ENCODE measurements around the gene VPS13C.

VPS13C gene, protein sequence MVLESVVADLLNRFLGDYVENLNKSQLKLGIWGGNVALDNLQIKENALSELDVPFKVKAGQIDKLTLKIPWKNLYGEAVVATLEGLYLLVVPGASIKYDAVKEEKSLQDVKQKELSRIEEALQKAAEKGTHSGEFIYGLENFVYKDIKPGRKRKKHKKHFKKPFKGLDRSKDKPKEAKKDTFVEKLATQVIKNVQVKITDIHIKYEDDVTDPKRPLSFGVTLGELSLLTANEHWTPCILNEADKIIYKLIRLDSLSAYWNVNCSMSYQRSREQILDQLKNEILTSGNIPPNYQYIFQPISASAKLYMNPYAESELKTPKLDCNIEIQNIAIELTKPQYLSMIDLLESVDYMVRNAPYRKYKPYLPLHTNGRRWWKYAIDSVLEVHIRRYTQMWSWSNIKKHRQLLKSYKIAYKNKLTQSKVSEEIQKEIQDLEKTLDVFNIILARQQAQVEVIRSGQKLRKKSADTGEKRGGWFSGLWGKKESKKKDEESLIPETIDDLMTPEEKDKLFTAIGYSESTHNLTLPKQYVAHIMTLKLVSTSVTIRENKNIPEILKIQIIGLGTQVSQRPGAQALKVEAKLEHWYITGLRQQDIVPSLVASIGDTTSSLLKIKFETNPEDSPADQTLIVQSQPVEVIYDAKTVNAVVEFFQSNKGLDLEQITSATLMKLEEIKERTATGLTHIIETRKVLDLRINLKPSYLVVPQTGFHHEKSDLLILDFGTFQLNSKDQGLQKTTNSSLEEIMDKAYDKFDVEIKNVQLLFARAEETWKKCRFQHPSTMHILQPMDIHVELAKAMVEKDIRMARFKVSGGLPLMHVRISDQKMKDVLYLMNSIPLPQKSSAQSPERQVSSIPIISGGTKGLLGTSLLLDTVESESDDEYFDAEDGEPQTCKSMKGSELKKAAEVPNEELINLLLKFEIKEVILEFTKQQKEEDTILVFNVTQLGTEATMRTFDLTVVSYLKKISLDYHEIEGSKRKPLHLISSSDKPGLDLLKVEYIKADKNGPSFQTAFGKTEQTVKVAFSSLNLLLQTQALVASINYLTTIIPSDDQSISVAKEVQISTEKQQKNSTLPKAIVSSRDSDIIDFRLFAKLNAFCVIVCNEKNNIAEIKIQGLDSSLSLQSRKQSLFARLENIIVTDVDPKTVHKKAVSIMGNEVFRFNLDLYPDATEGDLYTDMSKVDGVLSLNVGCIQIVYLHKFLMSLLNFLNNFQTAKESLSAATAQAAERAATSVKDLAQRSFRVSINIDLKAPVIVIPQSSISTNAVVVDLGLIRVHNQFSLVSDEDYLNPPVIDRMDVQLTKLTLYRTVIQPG (N-terminal part only)

DNA sequence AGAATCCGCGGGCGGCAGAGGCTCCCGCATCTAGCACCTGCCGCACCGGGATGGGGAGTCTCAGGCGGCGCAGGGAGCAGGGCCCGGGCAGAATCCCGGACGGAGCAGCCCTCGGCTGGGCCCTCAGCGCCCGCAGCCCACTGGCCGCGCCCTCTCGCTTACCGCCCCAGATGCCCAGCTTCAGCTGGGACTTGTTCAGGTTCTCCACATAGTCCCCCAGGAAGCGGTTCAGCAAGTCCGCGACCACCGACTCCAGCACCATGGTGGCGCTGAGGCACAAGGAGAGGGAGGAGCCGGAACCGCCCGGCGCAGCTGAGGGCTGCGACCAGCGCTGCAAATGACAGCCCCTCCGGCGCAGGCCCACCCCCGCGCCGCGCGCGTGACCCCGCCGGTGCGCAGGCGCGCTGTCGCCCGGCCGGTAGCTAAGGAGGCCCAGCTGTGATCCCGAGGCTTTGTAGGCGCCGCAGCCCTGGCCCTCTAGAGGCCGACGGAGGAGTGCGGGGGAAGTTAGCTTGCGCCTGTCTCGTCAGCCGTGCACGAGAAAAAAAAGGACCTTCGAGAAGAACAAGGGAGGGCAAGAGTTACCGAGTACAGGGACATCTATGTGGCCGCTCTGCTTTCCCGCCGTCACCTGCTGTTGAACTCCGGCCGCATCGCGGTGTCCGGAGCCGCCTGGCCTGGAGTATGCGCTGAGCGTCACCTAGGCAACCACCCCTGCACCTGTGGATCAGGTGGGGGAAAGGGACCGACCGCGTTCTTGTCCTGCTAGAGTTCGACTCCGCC lies at the start of gene VPS13C:
TSS of gene VPS13C (minus strand) at position 335 of the 783 bp plus-strand sequence. CDS start at position 262, 73 bp downstream.
- DNase-seq (ENCODE audit: low read depth in 2 of 2) = peak; percentile 84 to 85

DNA sequence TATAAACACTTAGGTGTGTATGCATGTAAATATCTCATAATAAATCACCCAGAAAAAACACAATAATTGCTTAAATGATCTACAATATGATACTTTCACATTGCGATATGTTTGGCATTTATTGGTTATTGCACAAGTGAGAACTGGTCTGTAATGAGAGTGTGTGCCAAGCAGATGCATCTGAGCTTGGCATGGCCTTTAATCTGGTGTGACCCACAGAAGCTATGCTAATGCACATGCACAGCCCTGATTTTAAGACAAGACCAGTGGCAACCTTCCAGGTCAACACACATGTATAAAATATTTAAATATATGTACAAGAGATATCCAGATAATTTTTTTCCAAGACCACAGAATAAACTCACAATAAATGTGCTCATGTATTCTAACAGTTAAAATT lies 49.2 kb upstream of the VPS13C start:
- DNase-seq (ENCODE audit: low read depth in 2 of 2) = no peak

DNA sequence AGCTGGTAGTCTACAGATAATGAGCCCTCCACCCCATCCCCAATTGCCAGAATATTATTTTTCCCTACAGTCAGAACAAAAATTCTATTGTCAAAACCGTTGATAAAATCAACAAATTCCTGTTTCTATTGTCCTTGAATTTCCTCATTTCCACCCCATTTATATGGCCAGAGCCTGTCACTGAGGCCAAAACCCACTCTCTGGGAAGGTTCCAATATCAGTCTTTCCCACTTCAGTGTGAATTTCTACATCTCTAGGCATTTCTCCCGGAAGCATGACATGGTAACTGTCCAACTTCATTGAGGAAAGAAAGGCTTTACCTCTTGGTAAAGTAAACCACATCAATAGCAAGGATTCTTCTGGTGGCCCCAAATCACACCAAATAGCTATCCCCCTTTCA lies 48.2 kb upstream of the VPS13C start:
- no peak for DNase-seq (ENCODE audit: low read depth in 2 of 2)

DNA sequence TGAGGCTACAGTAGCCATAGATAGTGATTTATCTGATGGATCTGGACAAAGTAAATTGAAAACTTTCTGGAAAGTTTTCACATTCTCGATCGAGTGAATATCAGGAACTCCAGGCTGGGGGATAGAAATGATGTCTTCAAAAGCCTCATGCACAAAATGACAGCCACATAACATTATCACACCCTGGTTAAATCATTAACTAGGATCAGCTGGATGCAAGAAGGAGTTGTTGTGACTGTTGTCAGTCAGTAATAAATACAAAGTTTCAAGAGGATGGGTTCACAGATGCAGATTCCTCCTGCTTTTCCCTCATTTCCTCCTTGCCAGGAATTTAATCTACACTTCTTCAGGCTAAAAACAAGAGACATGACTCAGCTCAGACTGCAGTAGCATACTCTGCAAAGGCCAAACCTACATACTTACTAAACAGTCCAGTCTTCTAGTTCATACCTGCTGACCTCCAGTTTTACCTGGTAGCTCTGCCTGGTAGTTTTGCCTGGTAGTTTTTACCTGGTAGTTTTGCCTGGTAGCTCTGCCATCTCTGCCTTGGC lies 47.4 kb upstream of the VPS13C start:
- no peak for DNase-seq (ENCODE audit: low read depth in 2 of 2)

DNA sequence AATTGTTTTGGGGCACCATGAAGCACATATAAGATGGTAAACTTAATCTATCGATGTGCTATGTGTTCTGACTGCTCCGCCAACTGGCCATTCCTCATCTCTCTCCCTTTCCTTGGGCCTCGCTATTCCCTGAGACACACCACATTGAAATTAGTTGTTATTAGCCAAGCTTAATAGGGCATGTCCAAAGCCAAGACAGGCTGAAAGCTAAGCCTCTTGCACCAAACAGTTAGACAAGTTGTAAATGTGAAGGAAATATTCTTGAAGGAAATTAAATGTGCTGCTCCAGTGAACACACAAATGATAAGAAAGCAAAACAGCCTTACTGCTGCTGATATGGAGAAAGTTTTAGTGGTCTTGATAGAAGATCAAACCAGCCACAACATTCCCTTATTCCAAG lies 45.8 kb upstream of the VPS13C start:
- DNase-seq (ENCODE audit: low read depth in 2 of 2) = no peak

DNA sequence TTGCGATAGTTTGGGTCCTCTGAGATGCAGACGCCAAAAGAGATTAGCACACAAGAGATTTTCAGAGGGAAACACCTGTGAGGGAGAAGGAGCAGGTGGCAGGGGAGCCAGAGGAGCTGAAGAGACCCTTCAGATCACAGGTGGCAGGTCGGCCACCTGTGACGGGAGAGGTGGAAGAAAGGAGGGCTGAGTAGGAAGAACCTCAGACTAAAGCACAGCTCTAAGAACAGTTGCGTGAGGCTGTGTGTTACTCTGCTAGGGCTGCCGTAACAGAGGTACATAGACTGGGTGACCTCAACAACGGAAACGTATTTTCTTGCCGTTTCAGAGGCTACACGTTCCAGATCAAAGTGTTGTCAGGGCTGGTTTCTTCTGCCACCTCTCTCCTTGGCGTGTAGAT lies 45.0 kb upstream of the VPS13C start:
- DNase-seq (ENCODE audit: low read depth in 2 of 2) = no peak

DNA sequence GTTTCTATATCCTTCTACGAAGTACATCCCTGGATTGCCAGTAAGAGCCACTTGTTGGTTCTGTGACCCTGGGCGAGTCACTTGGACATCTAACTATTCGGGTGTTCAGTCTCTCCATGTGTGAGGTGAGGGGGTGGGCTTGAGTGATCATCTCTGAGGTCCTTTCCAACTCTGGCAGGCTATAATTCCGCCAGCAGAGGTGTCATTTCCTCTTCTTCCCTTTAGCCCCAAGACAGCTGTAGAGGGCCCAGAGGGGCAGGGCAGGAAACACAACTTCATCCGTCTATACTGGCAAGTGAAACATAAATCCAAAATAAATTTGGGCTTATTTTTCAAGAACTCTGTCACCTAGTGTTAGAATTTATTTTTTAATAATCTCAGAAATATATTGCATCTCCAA lies 44.6 kb upstream of the VPS13C start:
- no peak for DNase-seq (ENCODE audit: low read depth in 2 of 2)

DNA sequence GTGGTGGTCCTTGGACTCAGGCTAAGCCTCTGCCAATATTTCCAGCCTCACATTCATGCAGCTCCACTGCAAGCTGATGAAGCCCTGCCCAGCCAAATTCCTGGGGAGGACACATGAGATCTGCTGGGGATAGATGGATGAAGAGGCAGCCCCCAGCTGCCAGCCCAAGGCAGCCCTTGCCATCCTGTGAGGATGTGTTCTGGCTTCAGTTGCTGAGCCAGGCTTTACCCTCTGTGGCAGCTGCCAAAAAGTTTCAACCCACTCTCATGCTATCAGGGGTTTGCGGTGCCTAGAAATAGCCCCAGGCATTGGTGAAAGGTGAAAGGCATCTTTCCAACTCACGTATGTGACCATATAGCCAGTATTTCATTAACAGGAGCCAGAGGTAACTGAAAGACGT lies 44.2 kb upstream of the VPS13C start:
- DNase-seq (ENCODE audit: low read depth in 2 of 2) = no peak

DNA sequence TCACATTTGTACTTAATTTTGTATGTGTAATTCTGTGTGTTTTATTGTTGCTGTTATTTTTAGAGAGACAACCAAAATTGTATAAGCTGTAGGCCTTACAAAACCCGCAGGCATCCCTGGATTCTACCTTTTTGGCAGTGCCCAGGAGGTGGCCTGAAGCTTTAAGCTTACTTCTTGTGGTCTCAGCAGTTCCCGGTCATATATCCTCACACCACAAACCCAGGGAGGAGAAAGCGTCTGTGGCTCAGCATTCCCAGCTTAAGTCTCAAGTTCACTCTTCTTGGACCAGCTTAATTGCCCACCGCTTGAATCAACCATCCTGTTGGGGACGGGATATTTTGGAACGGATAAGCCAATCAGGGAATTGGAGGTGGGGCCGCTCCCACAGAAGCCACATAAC lies 43.2 kb upstream of the VPS13C start:
- no peak for DNase-seq (ENCODE audit: low read depth in 2 of 2)

DNA sequence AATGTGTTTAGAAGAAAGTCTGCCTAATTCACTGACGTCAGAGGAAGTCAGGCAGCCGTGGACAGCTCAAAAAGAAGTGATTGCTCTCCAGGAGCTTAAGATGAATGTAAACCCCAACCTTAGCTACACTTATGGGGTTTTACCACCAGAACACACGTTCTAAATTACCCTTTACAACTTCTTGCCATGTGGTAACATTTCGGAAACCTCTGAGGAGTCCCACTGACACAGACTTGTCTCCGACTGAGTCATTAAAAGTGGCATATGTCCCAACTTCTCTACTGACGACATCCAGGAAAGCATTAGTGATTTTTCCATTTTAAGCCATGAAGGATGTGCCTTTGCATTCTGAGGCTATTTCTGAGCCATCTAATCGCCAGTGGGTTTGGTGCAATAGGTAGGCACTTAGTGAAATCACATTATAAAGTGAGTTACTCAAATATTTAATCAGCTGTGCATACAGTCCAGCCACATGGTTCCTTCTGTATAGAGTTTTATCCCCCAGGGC lies 38.9 kb upstream of the VPS13C start:
- DNase-seq (ENCODE audit: low read depth in 2 of 2) = no peak

DNA sequence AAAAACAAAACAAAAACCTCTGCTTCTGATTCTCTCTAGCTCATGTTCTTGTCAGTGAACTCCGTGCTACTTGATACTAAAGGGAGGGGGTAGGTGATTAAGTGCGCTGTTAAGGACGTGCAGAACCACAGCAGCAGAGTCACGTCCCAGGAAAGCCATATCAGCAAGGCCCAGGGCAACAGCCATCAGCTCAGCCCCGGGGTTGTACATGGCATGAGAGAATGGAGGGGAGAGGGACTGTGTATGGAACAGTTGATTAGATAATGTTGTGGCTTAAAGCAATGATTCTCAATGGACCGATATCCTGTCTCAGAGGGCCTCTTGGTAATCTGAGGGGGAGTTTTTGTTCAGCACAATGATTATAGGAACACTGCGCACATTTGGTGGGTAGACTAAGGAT lies 34.1 kb upstream of the VPS13C start:
- no peak for DNase-seq (ENCODE audit: low read depth in 2 of 2)

DNA sequence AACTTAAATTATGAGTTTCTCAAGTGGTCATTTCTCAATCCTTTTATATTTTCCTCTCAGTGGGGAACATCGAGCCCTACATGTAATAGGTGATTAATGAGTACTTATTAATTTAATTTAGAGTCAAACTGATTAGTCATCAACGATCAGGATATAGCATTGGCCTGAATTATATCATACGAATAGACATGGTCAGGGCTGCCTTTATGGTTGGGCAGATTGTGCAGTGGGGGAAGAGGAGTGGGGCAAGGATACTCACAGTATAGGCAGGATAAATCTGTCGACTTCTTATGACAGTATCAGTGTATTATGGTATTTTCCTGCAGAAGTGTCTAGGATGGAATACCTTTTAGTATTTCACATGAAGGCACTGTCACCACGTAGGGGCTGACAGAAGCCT lies 33.6 kb upstream of the VPS13C start:
- DNase-seq (ENCODE audit: low read depth in 2 of 2) = no peak

DNA sequence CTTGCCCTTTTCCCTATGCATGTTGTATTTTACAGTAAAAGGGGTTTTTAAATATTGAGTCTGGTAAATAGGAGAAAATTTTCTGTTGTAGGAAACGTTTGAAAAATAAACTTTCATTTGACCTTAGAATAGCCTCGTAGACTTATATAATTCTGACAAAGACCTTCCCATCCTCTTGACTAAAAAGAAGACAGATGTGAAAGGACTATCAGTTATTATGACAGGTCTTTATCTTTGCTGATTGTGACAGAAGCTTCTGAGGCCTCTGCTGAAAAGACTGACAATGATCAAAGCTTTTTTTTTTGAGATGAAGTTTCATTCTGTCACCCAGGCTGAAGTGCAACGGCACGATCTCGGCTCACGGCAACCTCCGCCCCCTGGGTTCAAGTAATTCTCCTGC lies 30.7 kb upstream of the VPS13C start:
- no peak for DNase-seq (ENCODE audit: low read depth in 2 of 2)

DNA sequence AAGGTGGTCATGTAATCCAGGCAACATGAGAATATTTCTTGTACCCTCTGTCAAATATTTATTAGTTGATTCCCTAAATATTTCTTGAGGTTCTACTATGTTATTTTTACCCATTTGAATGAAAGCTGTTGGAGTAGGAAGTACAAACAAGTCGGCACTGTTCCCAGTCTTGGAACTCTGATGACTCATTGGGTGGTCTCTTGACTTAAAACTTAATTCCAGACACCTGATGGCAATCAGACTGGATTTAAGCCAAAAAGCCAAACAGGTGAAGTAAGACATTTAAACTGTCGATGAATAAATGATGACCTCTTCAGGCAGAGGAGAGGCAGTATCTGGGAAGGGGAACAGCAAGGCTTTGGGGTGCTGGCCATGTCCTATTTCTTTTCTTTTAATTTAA lies 29.4 kb upstream of the VPS13C start:
- no peak for DNase-seq (ENCODE audit: low read depth in 2 of 2)

DNA sequence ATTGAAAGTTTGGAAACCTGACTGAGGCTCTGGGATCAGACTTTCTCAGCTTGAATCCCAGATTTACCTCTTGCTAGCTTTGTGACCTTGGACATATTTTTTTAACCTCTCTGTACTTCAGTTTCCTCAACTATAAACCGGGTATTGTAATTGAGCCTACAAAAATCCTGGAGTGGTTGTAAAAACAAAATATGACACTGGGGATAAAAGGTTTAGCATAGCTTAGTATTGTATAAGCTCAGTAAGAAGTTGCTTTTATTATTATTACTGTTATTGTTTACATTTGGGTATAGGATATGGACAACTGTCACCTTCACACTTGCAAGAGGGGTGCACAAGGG lies 28.1 kb upstream of the VPS13C start:
- DNase-seq (ENCODE audit: low read depth in 2 of 2) = no peak

DNA sequence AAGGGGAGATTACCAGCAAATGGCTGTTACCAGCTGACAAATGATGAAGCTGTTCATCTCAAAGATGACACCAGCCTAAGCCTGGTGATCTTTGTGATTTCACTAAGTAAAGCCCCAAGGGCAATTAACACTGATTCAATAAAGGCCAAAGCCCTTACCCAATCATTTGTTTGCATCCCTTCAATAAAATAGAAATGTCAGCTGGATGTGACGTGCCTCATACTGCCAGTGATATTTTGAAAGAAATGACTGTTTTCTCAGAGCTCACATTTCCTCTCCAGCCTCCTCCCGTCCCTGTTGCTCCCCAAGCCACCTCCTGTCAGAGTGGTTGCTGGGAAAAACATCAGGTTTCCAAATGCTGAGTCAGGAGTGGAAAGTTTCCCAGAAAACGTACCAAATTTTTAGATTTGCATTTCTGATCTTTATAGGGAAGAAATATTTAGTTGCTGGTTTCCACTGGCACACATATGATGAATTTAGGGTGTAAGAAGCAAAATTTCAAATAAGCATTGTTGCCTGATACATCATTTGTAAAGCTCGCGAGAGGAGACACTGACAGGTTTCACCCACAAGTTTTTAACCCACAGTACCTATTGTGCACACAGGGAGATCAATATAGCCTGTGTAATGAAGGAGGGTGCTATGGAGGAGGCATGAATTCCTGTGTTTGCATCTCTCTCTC lies 27.6 kb upstream of the VPS13C start:
- no peak for DNase-seq (ENCODE audit: low read depth in 2 of 2)

DNA sequence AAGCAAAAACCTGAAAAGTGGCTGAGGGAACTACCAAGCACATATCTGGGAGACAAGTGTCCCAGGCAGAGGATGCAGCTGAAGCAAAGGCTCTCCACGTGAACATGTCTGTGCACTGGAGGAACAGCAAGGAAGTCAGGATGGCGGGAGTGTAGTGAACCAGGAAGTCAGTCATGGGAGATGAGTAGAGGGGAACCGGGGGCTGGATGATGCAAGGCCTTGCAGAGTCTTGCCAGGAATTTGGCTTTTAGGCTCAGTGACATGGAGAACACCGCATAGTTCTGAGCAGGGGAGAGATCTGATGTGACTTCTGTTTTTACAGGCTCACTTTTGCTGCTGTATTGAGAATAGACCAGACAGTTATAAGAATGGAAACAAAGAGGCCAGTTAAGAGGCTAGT lies 25.5 kb upstream of the VPS13C start:
- no peak for DNase-seq (ENCODE audit: low read depth in 2 of 2)

DNA sequence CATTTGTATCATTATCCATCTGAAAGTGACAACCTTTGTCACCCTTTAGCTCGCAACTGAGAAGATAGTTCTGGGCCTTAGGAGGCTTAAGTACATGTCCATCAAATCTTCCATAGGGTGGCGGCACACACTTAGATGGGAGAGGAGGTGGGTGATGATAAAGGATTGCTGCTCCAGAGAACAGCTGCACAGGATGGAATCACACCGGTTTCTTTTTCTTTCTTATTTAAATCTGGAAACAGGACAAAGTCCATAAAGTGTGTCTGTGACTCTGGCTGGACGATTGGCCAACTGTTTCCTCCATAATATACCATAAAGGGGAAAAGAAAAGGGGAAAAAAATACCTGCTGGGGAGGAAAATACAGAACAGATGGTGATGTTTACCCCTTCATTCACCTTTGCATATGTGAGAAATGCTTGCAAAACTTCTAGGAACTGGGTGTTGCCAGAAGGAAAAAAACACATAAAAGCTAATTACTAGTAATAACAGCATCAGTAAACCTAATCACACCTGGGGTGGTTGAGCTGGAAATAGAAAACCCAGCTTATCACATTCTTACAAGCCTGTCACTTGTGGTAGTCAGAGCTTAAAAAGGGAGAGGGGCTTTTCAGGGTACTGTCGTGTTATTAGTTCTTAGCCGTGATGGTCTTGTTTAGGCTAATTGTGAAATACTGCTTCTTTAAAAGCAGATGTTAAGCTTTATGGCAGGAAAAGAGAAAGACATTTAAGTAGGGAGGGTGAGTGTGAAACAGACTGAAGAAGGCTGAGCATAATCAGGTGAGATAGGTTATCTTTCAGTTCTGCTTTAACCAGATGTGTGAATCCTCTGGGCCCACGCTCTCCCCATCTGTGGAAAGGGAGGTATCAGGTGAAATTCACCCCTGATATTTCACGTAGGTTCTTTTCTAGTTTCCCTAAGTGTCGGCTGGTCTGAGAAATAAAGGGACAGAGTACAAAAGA lies 23.2 kb upstream of the VPS13C start:
- no peak for DNase-seq (ENCODE audit: low read depth in 2 of 2)

DNA sequence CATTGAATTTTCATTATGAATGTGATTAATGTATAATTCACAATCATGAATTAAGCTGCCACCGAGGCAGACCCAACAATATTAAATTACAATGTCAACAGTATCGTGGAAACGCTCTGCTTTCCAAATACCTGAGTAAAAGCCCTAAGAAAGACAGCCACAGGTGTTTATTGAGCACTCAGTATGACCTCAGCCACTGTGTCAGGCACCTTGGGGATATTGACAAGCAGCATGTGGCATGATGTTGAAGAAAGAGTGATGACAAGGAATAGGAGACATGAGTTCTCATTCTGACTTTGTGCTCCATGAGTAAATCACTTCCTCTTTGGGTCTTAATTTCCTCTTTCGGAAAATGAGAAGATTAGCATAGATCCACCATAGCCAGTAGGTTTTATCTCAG lies 19.3 kb upstream of the VPS13C start:
- DNase-seq (ENCODE audit: low read depth in 2 of 2) = no peak
